Right lobe of liver (tissue), 6 donors: Measurements from ENCODE around the gene NAT16. TPM values are rescaled to one million over a fixed set of nuclear protein-coding genes. Genes with fewer than 3 reads are reported as not detected.

Experiments used
- ATAC-seq, 4 donors: fragments of 200-7000 bp; cut with Tn5 transposase; one replicate each; pipeline ENCODE4 v1.9.1; 2020; ENCODE audit warnings: mild to moderate bottlenecking in 4 of 4, moderate library complexity in 4 of 4
- DNase-seq, 3 donors: peaks; one replicate each; pipeline ENCODE4 v3.0.0-alpha.2; 2020
- H3K27ac ChIP-seq, 3 donors: fragments of 200-600 bp; one replicate each; pipeline ENCODE4 v1.8.0; 2022
- H3K27me3 ChIP-seq, 2 donors: fragments of 200-600 bp; one replicate each; pipeline ENCODE4 v1.8.0; 2022
- H3K36me3 ChIP-seq, 4 donors: fragments of 200-600 bp; sonication (generic) in 1 of 4; one replicate each; pipeline versions ENCODE4 v1.5.1 to v1.8.0; 2017 to 2022; ENCODE audit warnings: control low read depth in 1 of 4
- H3K4me1 ChIP-seq, 4 donors: fragments of 200-600 bp; sonication (generic) in 1 of 4; one replicate each; pipeline versions ENCODE4 v1.5.1 to v1.8.0; 2017 to 2022; ENCODE audit warnings: control low read depth in 1 of 4
- H3K4me3 ChIP-seq, 3 donors: fragments of 200-600 bp; one replicate each; pipeline ENCODE4 v1.8.0; 2022
- H3K9me3 ChIP-seq, 4 donors: fragments of 200-600 bp; sonication (generic) in 1 of 4; one replicate each; pipeline versions ENCODE4 v1.5.1 to v1.8.0; 2017 to 2022; ENCODE audit warnings: control low read depth in 1 of 4
- POLR2A ChIP-seq: fragments of 450-650 bp; IDR thresholded peaks from one replicate; pipeline ENCODE4 v1.6.1; 2017; ENCODE audit warnings: antibody characterized with exemption, mild to moderate bottlenecking
- WGBS: methylation state at CpG from one replicate; pipeline ENCODE4 v1.1.6; 2018; ENCODE audit warnings: low coverage, low lambda C conversion rate; ENCODE audit not compliant: insufficient coverage; ENCODE audit errors: missing lambda C conversion rate; 5-methylcytosine and 5-hydroxymethylcytosine counted together
- intact Hi-C, 2 donors: fragments of 100-400 bp; cut with DNase I; formaldehyde crosslinking; loops; one replicate each; pipeline versions ENCODE4 v1.11.2 to v1.14.1; 2022
- total RNA-seq, 6 experiments: library from RNA; depleted of rRNA in 2 of 6; stranded (reverse); fragments of >200 nt in 2 of 6; fragmentation: NEBNext Ultra II Directional in 3 of 6; extraction: Animal tissue kit (Norgen Biotek cat#: 25700) in 3 of 6; gene quantifications; one replicate each; pipeline versions ENCODE4 v1.1.0 to v1.2.4, GENCODE V29; 2016 to 2023
- TF ChIP-seq, protein P1 (sequence below), 4 donors: fragments of 200-600 bp in 3 of 4; fragments of 450-650 bp in 1 of 4; IDR thresholded peaks; one replicate each; pipeline versions ENCODE4 v1.5.1 to v1.8.0; 2016 to 2022; ENCODE audit warnings: antibody characterized with exemption in 4 of 4, mild to moderate bottlenecking in 2 of 4
- donor health status: DM: no; HTN: yes; CAD: no.
- donor health status: DM: no; HTN: no; CAD: no.
- donor health status: DM: no; HTN: no; CAD: no.
- donor health status: DM: no; HTN: yes; CAD: no.
- donor health status: DM: no; HTN: yes; CAD: no.

NAT16 gene
- total RNA-seq, 6 experiments from 2014 or later: not detected

DNA sequence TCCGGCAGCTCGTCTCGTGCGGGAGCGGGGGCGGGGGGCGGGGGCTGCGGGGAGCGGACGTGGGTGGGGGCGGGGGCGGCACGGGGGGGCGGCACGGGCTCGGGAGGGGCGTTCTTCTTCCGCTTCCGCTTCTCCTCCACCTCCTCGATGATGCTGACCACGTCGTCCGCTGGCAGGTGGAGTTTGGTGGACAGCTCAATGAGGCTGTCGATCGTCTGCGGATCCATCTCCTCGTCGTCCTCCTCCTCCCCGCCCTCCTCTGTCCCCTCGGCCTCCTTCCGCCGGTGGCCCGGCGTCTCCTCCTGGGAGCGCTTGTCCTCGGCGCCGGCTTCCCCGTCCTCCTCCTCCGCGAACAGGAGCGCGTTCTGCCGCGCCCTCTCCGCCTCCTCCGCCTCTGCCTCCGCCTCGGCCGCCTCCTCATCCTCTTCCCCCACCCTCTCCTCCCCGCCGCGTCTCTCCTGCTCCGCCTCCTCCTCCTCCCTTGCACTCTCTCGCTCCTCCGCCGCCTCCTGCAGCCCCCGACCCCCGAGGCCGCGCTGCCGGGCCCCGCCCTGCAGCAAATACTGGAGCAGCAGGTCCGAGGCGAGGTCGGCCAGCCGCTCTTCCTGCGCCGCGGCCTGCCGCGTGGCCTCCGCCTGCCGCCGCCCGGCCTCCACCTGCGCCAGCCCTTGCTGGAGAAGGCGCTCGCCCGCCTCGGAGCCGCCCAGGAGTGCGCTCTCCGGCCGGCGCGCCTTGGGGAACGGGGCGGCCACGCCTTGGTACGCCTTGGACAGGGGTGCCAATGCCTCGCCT lies 16.6 kb downstream of the NAT16 start:
- TF ChIP-seq, protein P1, sequence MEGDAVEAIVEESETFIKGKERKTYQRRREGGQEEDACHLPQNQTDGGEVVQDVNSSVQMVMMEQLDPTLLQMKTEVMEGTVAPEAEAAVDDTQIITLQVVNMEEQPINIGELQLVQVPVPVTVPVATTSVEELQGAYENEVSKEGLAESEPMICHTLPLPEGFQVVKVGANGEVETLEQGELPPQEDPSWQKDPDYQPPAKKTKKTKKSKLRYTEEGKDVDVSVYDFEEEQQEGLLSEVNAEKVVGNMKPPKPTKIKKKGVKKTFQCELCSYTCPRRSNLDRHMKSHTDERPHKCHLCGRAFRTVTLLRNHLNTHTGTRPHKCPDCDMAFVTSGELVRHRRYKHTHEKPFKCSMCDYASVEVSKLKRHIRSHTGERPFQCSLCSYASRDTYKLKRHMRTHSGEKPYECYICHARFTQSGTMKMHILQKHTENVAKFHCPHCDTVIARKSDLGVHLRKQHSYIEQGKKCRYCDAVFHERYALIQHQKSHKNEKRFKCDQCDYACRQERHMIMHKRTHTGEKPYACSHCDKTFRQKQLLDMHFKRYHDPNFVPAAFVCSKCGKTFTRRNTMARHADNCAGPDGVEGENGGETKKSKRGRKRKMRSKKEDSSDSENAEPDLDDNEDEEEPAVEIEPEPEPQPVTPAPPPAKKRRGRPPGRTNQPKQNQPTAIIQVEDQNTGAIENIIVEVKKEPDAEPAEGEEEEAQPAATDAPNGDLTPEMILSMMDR (IDR thresholded peaks at IDR 0.05): no peak
- TF ChIP-seq POLR2A: no peak
- Histone ChIP-seq H3K4me1 (peaks cover 0 to 20% (median 0%) of the 10 kb centered on the region in 4 donors), H3K9me3 (no peaks in the 10 kb centered on the region), H3K27ac (no peak overlapping the region), H3K4me3 (no peak overlapping the region), H3K36me3 (no peaks in the 10 kb centered on the region), H3K27me3 (peaks cover 0 to 19% of the 10 kb centered on the region in 2 donors)
- ATAC-seq (no peak), DNase-seq (no peak)
- intact Hi-C loops: loop anchor here in 1 of 2 donors (10.0 kb wide), 1 partner anchor 121 kb away; no protein-coding TSS in a partner anchor
- 4% methylated on average over 48 of the region's 92 CpGs for WGBS

DNA sequence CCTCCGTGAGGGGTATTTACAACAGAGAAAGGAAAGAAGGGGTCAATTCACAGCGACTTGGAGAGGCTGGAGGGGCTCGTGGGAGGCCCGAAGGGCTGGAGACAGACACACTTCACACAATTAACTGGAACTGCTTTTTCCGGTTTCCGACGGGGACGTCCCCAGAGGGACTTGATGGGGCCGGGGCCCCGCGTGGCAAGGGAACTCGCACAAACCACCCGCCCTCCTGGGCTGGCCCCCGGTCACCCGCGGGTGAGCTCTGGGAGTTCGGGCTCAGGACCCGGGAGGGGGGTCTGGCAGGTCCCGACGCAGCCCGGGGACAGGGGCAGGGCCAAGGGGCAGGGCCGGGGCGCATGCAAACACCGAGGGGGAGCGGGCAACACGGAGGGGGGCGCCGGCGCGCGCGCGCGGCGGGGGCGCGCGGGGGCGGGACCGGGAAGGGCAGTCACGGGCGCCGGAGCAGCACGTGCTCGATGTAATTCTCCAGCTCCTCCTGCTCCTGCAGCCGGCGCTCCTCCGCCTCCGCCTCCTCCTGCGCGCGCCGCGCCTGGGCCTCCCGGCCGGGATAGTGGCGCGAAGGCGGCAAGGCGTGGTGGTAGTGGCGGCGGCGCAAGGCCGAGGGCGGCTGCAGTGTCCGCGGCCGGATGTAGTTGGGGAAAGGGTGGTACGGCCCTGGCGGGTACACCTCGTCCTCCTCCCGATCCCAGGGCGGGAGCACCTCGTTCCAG lies 17.4 kb downstream of the NAT16 start:
- H3K9me3 ChIP-seq: no peaks in the 10 kb centered on the region
- WGBS: 5% methylated on average over 20 of the region's 74 CpGs
- no peak for TF ChIP-seq POLR2A
- TF ChIP-seq, protein P1 (IDR thresholded peaks at IDR 0.05): no peak
- peaks cover 0 to 20% (median 0%) of the 10 kb centered on the region in 4 donors for H3K4me1 ChIP-seq
- H3K27me3 ChIP-seq: peaks cover 0 to 19% of the 10 kb centered on the region in 2 donors
- H3K27ac ChIP-seq: no peak overlapping the region
- peaks cover 0 to under 1% (median 0%) of the 10 kb centered on the region in 4 donors for H3K36me3 ChIP-seq
- H3K4me3 ChIP-seq: no peak overlapping the region
- DNase-seq (no peak), ATAC-seq (no peak)
- intact Hi-C loops: loop anchor here in 1 of 2 donors (10.0 kb wide), 1 partner anchor 122 kb away; no protein-coding TSS in a partner anchor

DNA sequence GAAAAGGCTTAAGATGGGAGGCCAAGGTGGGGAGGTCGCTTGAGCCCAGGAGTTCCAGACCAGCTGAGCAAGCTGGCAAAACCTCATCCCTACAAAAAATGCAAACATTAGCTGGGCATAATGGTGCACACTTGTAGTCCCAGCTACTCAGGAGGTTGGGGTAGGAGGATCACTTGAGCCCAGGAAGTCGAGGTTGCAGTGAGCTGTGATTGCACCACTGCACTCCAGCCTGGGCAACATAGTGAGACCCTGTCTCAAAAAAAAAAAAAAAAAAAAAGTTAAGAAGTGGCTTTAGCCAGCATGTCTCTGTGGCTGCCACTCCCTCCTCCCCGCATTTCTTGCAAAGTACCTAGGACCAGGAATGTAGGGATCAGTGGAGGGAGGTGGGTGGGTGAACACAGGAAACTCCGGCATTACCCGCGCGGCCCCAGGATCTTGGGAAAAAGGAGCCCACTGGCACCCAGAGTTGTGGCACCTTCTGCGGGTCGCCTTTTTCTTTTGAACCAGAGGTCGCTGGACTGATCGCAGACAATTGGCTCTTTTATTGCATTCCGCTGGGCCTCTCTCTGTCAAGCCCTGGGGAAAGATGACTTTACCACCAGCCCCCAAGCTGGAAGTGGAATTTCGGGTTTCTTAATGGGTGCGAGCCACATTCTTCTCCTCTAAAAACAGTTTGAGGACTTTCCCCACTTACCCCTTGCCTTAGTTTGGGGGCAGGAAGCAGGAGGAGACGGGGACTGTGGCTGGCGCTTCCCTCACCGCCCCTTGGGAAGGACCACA lies 18.2 kb downstream of the NAT16 start:
- Histone ChIP-seq H3K36me3 (peaks cover 0 to 2% (median 0%) of the 10 kb centered on the region in 4 donors), H3K27ac (no peak overlapping the region), H3K9me3 (no peaks in the 10 kb centered on the region), H3K4me3 (no peak overlapping the region), H3K27me3 (peaks cover 0 to 19% of the 10 kb centered on the region in 2 donors), H3K4me1 (peaks cover 0 to 22% (median 0%) of the 10 kb centered on the region in 4 donors)
- WGBS: 79% methylated on average over 8 of the region's 17 CpGs
- ATAC-seq (no peak), DNase-seq (no peak)
- intact Hi-C loops: loop anchor here in 1 of 2 donors (10.0 kb wide), 1 partner anchor 123 kb away; no protein-coding TSS in a partner anchor
- no peak for TF ChIP-seq POLR2A
- TF ChIP-seq, protein P1 (IDR thresholded peaks at IDR 0.05): no peak

DNA sequence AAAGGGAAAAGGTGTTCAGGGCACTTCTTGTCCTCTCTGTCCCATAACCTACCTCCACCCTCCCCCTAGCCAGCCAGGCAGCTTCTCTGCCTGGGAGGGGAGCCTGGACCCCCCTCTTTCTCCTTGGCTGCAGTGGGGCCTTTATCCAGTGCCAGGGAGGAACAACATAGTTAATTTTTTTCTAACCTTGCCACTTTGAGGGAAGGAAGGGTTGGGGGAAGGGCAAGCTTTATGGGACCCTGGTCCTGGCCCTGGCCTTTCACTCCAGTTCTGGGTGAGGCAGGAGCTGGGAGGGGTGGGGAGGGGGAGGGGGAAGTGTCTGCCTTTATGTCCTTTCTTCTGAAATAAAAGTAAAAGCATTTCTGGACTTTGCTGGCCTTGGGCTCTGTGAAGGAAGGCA lies 19.2 kb downstream of the NAT16 start:
- Histone ChIP-seq H3K4me1 (peaks cover 0 to 23% (median 0%) of the 10 kb centered on the region in 4 donors), H3K27ac (no peak overlapping the region), H3K27me3 (peaks cover 0 to 16% of the 10 kb centered on the region in 2 donors), H3K9me3 (no peaks in the 10 kb centered on the region), H3K36me3 (peaks cover 0 to 2% (median 0%) of the 10 kb centered on the region in 4 donors), H3K4me3 (no peak overlapping the region)
- ATAC-seq (no peak), DNase-seq (no peak)
- intact Hi-C loops: loop anchor here in 1 of 2 donors (10.0 kb wide), 1 partner anchor 124 kb away; no protein-coding TSS in a partner anchor
- TF ChIP-seq POLR2A: no peak
- TF ChIP-seq, protein P1 (IDR thresholded peaks at IDR 0.05): no peak
